Midbrain (tissue), 1 donor: ENCODE measurements around the gene DDR2.

Experiments
- DNase-seq: peaks from one replicate; lab custom pipeline; 2025; lab: John Stamatoyannopoulos, UW

DDR2 gene

GRCh38 chr1:162835157-162835899 is 203.1 kb downstream of the DDR2 start:
- DNase-seq, result no peak
